Measurements from ENCODE around the gene MYL9. TPM values are rescaled to one million over a fixed set of nuclear protein-coding genes. Genes with fewer than 3 reads are reported as not detected.
A peak's percentile ranks its signal among the peaks of the same experiment; 100 is the strongest.
"Not testable (repeated sequence)": the region's sequence is repeated elsewhere in the genome, so short reads cannot be mapped to it uniquely, and the experiment has no call there.

MYL9 gene
- total RNA-seq, 1 donor: 135 TPM

GRCh38 chr20:36521526-36521925, 19.8 kb upstream of the MYL9 start:
- no peak for DNase-seq (ENCODE audit: insufficient read length, low spot score, missing footprints)
- peaks cover 72% of the 10 kb centered on the region for H3K36me3 ChIP-seq (ENCODE audit: insufficient read depth, low read length)
- H3K4me2 ChIP-seq (ENCODE audit: insufficient read depth, low read length): no peak overlapping the region
- peaks cover 54% of the 10 kb centered on the region for H4K20me1 ChIP-seq (ENCODE audit: insufficient read depth, low read length)
- H3K4me3 ChIP-seq (ENCODE audit: insufficient read depth, low read length): no peak overlapping the region
- peaks cover 9% of the 10 kb centered on the region for H3K4me1 ChIP-seq (ENCODE audit: insufficient read depth, low read length)
- peak overlapping the region; percentile 41 for H3K27ac ChIP-seq (ENCODE audit: low read depth, low read length)
- H3K79me2 ChIP-seq (ENCODE audit: insufficient read depth, low read length): peaks cover 78% of the 10 kb centered on the region
- H3K27me3 ChIP-seq (ENCODE audit: insufficient read depth, low read length): no peaks in the 10 kb centered on the region
- no peak for TF ChIP-seq CTCF (IDR thresholded peaks at IDR 0.05; ENCODE audit: extremely low read depth, low read depth, low read length)
- no peak overlapping the region for H2AFZ ChIP-seq (ENCODE audit: low read length)
- no peaks in the 10 kb centered on the region for H3K9me3 ChIP-seq (ENCODE audit: low read depth, low read length)

- not testable (repeated sequence) for H3K27me3 ChIP-seq (ENCODE audit: insufficient read depth, low read length); H3K4me3 ChIP-seq (ENCODE audit: insufficient read depth, low read length); H2AFZ ChIP-seq (ENCODE audit: low read length); H3K9me3 ChIP-seq (ENCODE audit: low read depth, low read length); H3K27ac ChIP-seq (ENCODE audit: low read depth, low read length); H3K4me1 ChIP-seq (ENCODE audit: insufficient read depth, low read length); H3K4me2 ChIP-seq (ENCODE audit: insufficient read depth, low read length); DNase-seq (ENCODE audit: insufficient read length, low spot score, missing footprints)
- H3K36me3 ChIP-seq (ENCODE audit: insufficient read depth, low read length): peaks cover 81% of the 10 kb centered on the region
- peaks cover 54% of the 10 kb centered on the region for H4K20me1 ChIP-seq (ENCODE audit: insufficient read depth, low read length)
- peaks cover 71% of the 10 kb centered on the region for H3K79me2 ChIP-seq (ENCODE audit: insufficient read depth, low read length)
Observed at GRCh38 chr20:36522412-36522811, 18.9 kb upstream of the MYL9 start.

- DNase-seq (ENCODE audit: insufficient read length, low spot score, missing footprints): no peak
- no peak overlapping the region for H2AFZ ChIP-seq (ENCODE audit: low read length)
- peaks cover 9% of the 10 kb centered on the region for H3K4me1 ChIP-seq (ENCODE audit: insufficient read depth, low read length)
- no peak overlapping the region for H3K4me3 ChIP-seq (ENCODE audit: insufficient read depth, low read length)
- H3K27me3 ChIP-seq (ENCODE audit: insufficient read depth, low read length): no peaks in the 10 kb centered on the region
- H4K20me1 ChIP-seq (ENCODE audit: insufficient read depth, low read length): peaks cover 51% of the 10 kb centered on the region
- no peak for TF ChIP-seq CTCF (IDR thresholded peaks at IDR 0.05; ENCODE audit: extremely low read depth, low read depth, low read length)
- H3K27ac ChIP-seq (ENCODE audit: low read depth, low read length): no peak overlapping the region
- H3K4me2 ChIP-seq (ENCODE audit: insufficient read depth, low read length): no peak overlapping the region
- H3K9me3 ChIP-seq (ENCODE audit: low read depth, low read length): no peaks in the 10 kb centered on the region
- H3K36me3 ChIP-seq (ENCODE audit: insufficient read depth, low read length): peaks cover 81% of the 10 kb centered on the region
- peaks cover 62% of the 10 kb centered on the region for H3K79me2 ChIP-seq (ENCODE audit: insufficient read depth, low read length)
Observed at GRCh38 chr20:36523341-36523740, 18.0 kb upstream of the MYL9 start.

GRCh38 chr20:36525620-36526365, 15.5 kb upstream of the MYL9 start:
- Histone ChIP-seq H4K20me1 (ENCODE audit: insufficient read depth, low read length) (peaks cover 30% of the 10 kb centered on the region), H3K4me3 (ENCODE audit: insufficient read depth, low read length) (no peak overlapping the region), H2AFZ (ENCODE audit: low read length) (no peak overlapping the region), H3K27ac (ENCODE audit: low read depth, low read length) (no peak overlapping the region), H3K36me3 (ENCODE audit: insufficient read depth, low read length) (peaks cover 82% of the 10 kb centered on the region), H3K27me3 (ENCODE audit: insufficient read depth, low read length) (no peaks in the 10 kb centered on the region), H3K79me2 (ENCODE audit: insufficient read depth, low read length) (peaks cover 41% of the 10 kb centered on the region), H3K4me2 (ENCODE audit: insufficient read depth, low read length) (no peak overlapping the region), H3K4me1 (ENCODE audit: insufficient read depth, low read length) (no peaks in the 10 kb centered on the region), H3K9me3 (ENCODE audit: low read depth, low read length) (no peaks in the 10 kb centered on the region)
- no peak for TF ChIP-seq CTCF (IDR thresholded peaks at IDR 0.05; ENCODE audit: extremely low read depth, low read depth, low read length)
- peak; percentile 37 for DNase-seq (ENCODE audit: insufficient read length, low spot score, missing footprints)
